Psoas muscle (tissue), 8 donors: ENCODE measurements around the gene SASS6. TPM values are rescaled to one million over a fixed set of nuclear protein-coding genes. Genes with fewer than 3 reads are reported as not detected.

Experiments used
- ATAC-seq, 4 donors: fragments of 200-7000 bp; cut with Tn5 transposase; one replicate each; pipeline ENCODE4 v1.9.1; 2020; ENCODE audit warnings: moderate library complexity in 3 of 4, mild to moderate bottlenecking in 2 of 4
- DNase-seq, 2 donors: peaks; one replicate each; pipeline ENCODE4 v3.0.0-alpha.2; 2020
- H3K27ac ChIP-seq: fragments of 200-600 bp; one replicate; pipeline ENCODE4 v1.8.0; 2022
- H3K27me3 ChIP-seq, 3 donors: fragments of 200-600 bp in 1 of 3; one replicate each; pipeline versions ENCODE4 v1.6.1 to v1.8.0; 2013 to 2022; ENCODE audit warnings: low read length in 2 of 3, mild to moderate bottlenecking in 2 of 3, moderate library complexity in 1 of 3; ENCODE audit not compliant: insufficient read depth in 3 of 3
- H3K36me3 ChIP-seq, 2 donors: fragments of 200-600 bp in 1 of 2; one replicate each; pipeline versions ENCODE4 v1.6.1 to v1.8.0; 2013 to 2022; ENCODE audit warnings: low read depth in 1 of 2, mild to moderate bottlenecking in 1 of 2, moderate library complexity in 1 of 2; ENCODE audit not compliant: insufficient read depth in 1 of 2
- H3K4me1 ChIP-seq: fragments of 200-600 bp; one replicate; pipeline ENCODE4 v1.8.0; 2022
- H3K4me3 ChIP-seq: fragments of 200-600 bp; one replicate; pipeline ENCODE4 v1.8.0; 2022; ENCODE audit warnings: mild to moderate bottlenecking
- H3K9me3 ChIP-seq: fragments of 200-600 bp; one replicate; pipeline ENCODE4 v1.8.0; 2022
- CTCF ChIP-seq: fragments of 200-600 bp; IDR thresholded peaks from one replicate; pipeline ENCODE4 v1.8.0; 2022; ENCODE audit warnings: antibody characterized with exemption
- WGBS, 3 donors: extraction: QIAGEN DNeasy Blood & Tissue Kit; methylation state at CpG; one replicate each; pipeline versions ENCODE4 v1.1.6 to v1.1.7; 2013; 5-methylcytosine and 5-hydroxymethylcytosine counted together
- intact Hi-C, 2 donors: fragments of 100-400 bp; cut with DNase I; formaldehyde crosslinking; loops; one replicate each; pipeline versions ENCODE4 v1.11.0 to v1.14.2; 2022
- polyA plus RNA-seq, 3 donors: library from polyadenylated mRNA; stranded (reverse); fragments of 200-250 nt; gene quantifications; one replicate each; pipeline ENCODE4 v1.2.3, GENCODE V29; 2013
- total RNA-seq, 4 donors: library from RNA; stranded (reverse); fragmentation: NEBNext Ultra II Directional in 2 of 4; extraction: Animal tissue kit (Norgen Biotek cat#: 25700) in 2 of 4; gene quantifications; one replicate each; pipeline versions ENCODE4 v1.2.1 to v1.2.4, GENCODE V29; 2021 to 2023
- donor health status: healthy with polysubstance abuse.
- donor health status: DM: no; HTN: no; CAD: no; lungs with moderate emphysema.
- donor health status: Bipolar disorder and iron deficiency.
- donor health status: healthy.
- donor health status: DM: yes; HTN: yes; CAD: no.
- donor health status: DM: no; HTN: no; CAD: no.
- donor health status: DM: no; HTN: no; CAD: no.
- donor health status: DM: yes; HTN: yes; CAD: no.

The SASS6 gene
- total and polyA plus RNA-seq, 7 donors: 1.1 to 2.4 (median 1.4) TPM

GRCh38 chr1:100038660-100039287, 94.0 kb downstream of the SASS6 start:
- Histone ChIP-seq H3K27ac (peak overlapping the region; percentile 96), H3K36me3 (no peaks in the 10 kb centered on the region), H3K4me1 (peaks cover 42% of the 10 kb centered on the region), H3K9me3 (no peaks in the 10 kb centered on the region), H3K27me3 (no peaks in the 10 kb centered on the region), H3K4me3 (peak overlapping the region; percentile 92)
- TF ChIP-seq CTCF: no peak
- ATAC-seq (peak in 3 of 4 donors; percentile 28 to 55 (median 38)), DNase-seq (peak; percentile 51 to 73)
- intact Hi-C loops: loop anchor here in 1 of 2 donors (5.0 to 10.0 kb wide), 2 partner anchors 66 to 234 kb away; no protein-coding TSS in a partner anchor
- 0 to 1% (median 0%) methylated on average over 35 to 37 of the region's 37 CpGs for WGBS, 3 donors

GRCh38 chr1:100037927-100038659, 94.6 kb downstream of the SASS6 start:
- no peak for TF ChIP-seq CTCF
- Histone ChIP-seq H3K4me3 (peak overlapping the region; percentile 92), H3K9me3 (no peaks in the 10 kb centered on the region), H3K27me3 (no peaks in the 10 kb centered on the region), H3K36me3 (no peaks in the 10 kb centered on the region), H3K27ac (peak overlapping the region; percentile 96), H3K4me1 (peaks cover 42% of the 10 kb centered on the region)
- DNase-seq (peak; percentile 92 to 93), ATAC-seq (peak; percentile 98 to 99 (median 99))
- intact Hi-C loops: loop anchor here in 1 of 2 donors (5.0 to 10.0 kb wide), 2 partner anchors 66 to 233 kb away; no protein-coding TSS in a partner anchor
- 0 to 1% (median 1%) methylated on average over 72 to 87 of the region's 87 CpGs for WGBS, 3 donors

- TF ChIP-seq CTCF: no peak
- Histone ChIP-seq H3K9me3 (no peaks in the 10 kb centered on the region), H3K27me3 (no peaks in the 10 kb centered on the region), H3K4me3 (peak overlapping the region; percentile 92), H3K36me3 (no peaks in the 10 kb centered on the region), H3K27ac (peak overlapping the region; percentile 96), H3K4me1 (peaks cover 42% of the 10 kb centered on the region)
- WGBS, 3 donors: 0% methylated on average over 8 of the region's 8 CpGs
- intact Hi-C loops: loop anchor here in 1 of 2 donors (5.0 to 10.0 kb wide), 2 partner anchors 65 to 233 kb away; no protein-coding TSS in a partner anchor
- DNase-seq (no peak), ATAC-seq (no peak)
These were observed 95.1 kb downstream of the SASS6 start for GRCh38 chr1:100037656-100037926.

- intact Hi-C loops: loop anchor here in 1 of 2 donors (5.0 to 10.0 kb wide), 2 partner anchors 65 to 232 kb away; no protein-coding TSS in a partner anchor
- 20 to 24% (median 21%) methylated on average over 11 of the region's 11 CpGs for WGBS, 3 donors
- no peak for TF ChIP-seq CTCF
- Histone ChIP-seq H3K4me3 (peak overlapping the region; percentile 92), H3K4me1 (peaks cover 38% of the 10 kb centered on the region), H3K27ac (peak overlapping the region; percentile 96), H3K27me3 (no peaks in the 10 kb centered on the region), H3K9me3 (no peaks in the 10 kb centered on the region), H3K36me3 (no peaks in the 10 kb centered on the region)
- peak in 2 of 4 donors; percentile 17 to 18 for ATAC-seq
- no peak for DNase-seq
These were observed 95.7 kb downstream of the SASS6 start for GRCh38 chr1:100036718-100037655.
